Heart right ventricle (tissue), 16 donors: Measurements from ENCODE around the gene CDH7. TPM values are rescaled to one million over a fixed set of nuclear protein-coding genes. Genes with fewer than 3 reads are reported as not detected.

Experiments used
- ATAC-seq, 8 donors: fragments of 200-7000 bp; cut with Tn5 transposase; one replicate each; pipeline ENCODE4 v1.9.1; 2020; ENCODE audit warnings: mild to moderate bottlenecking in 8 of 8, moderate library complexity in 8 of 8, moderate number of reproducible peaks in 1 of 8
- DNase-seq, 2 donors: peaks; one replicate each; pipeline ENCODE4 v3.0.0-alpha.2; 2020
- H3K27ac ChIP-seq, 10 donors: fragments of 200-600 bp; sonication (generic) in 2 of 10; one replicate each; pipeline versions ENCODE4 v1.5.0 to v1.8.0; 2020 to 2022; ENCODE audit warnings: mild to moderate bottlenecking in 3 of 10
- H3K27me3 ChIP-seq, 7 donors: fragments of 200-600 bp; one replicate each; pipeline ENCODE4 v1.8.0; 2021 to 2022; ENCODE audit warnings: mild to moderate bottlenecking in 2 of 7
- H3K36me3 ChIP-seq, 9 donors: fragments of 200-600 bp; sonication (generic) in 1 of 9; one replicate each; pipeline versions ENCODE4 v1.5.0 to v1.8.0; 2020 to 2022; ENCODE audit warnings: mild to moderate bottlenecking in 2 of 9
- H3K4me1 ChIP-seq, 9 donors: fragments of 200-600 bp; sonication (generic) in 1 of 9; one replicate each; pipeline versions ENCODE4 v1.5.0 to v1.8.0; 2020 to 2022; ENCODE audit warnings: mild to moderate bottlenecking in 4 of 9
- H3K4me3 ChIP-seq, 10 donors: fragments of 200-600 bp; sonication (generic) in 2 of 10; one replicate each; pipeline versions ENCODE4 v1.5.0 to v1.8.0; 2020 to 2022; ENCODE audit warnings: mild to moderate bottlenecking in 7 of 10, moderate library complexity in 2 of 10
- H3K9me3 ChIP-seq, 11 donors: fragments of 200-600 bp in 10 of 11; sonication (generic) in 2 of 11; one replicate each; pipeline versions ENCODE4 v1.5.0 to v1.8.0; 2013 to 2022; ENCODE audit warnings: mild to moderate bottlenecking in 2 of 11, control low read depth in 1 of 11, moderate library complexity in 1 of 11
- WGBS, 2 donors: extraction: QIAGEN DNeasy Blood & Tissue Kit; methylation state at CpG; one replicate each; pipeline ENCODE4 v1.1.7; 2013; ENCODE audit warnings: inconsistent platforms in 1 of 2; 5-methylcytosine and 5-hydroxymethylcytosine counted together
- intact Hi-C, 10 donors: fragments of 100-400 bp; cut with DNase I; formaldehyde crosslinking; loops; one replicate each; pipeline versions ENCODE4 v1.11.1 to v1.14.2; 2022
- polyA plus RNA-seq, 2 donors: library from polyadenylated mRNA; stranded (reverse); fragments of 200-250 nt; gene quantifications; one replicate each; pipeline ENCODE4 v1.2.3, GENCODE V29; 2013
- total RNA-seq, 10 donors: library from RNA; stranded (reverse); fragmentation: NEBNext Ultra II Directional in 3 of 10; extraction: Animal tissue kit (Norgen Biotek cat#: 25700) in 3 of 10; gene quantifications; one replicate each; pipeline versions ENCODE4 v1.2.1 to v1.2.4, GENCODE V29; 2021 to 2023
- TF ChIP-seq, protein P1 (sequence below), 9 donors: fragments of 200-600 bp; sonication (generic) in 2 of 9; IDR thresholded peaks; one replicate each; pipeline versions ENCODE4 v1.5.0 to v1.8.0; 2021 to 2022; ENCODE audit warnings: antibody characterized with exemption in 9 of 9, mild to moderate bottlenecking in 5 of 9, moderate library complexity in 1 of 9
- donor health status: Arrhythmogenic right ventricular cardiomyopathy.
- donor health status: ischemic (EF 13 %, LVEDD 7.1; RV severe dilation, severe dysfunction).
- donor health status: healthy with polysubstance abuse.
- donor health status: DM: no; HTN: yes; CAD: no.
- donor health status: DM: no; HTN: no; CAD: no.
- donor health status: ischemic (EF 25% LVEDD 6.9; RV normal size, moderate dysfunction).
- donor health status: ischemic (EF 25% LVEDD 5.7; RV mildly dilated, moderate dysfunction).
- donor health status: healthy.
- donor health status: DM: yes; HTN: yes; CAD: no.
- donor health status: Ischemic cardiomyopathy.
- donor health status: ischemic (EF 35%, LVEDD 5.7; RV mildly dilated, moderate dysfunction).
- donor health status: nonischemic (EF 11% LVEDD 7.7; RV severe dilation, severe dysfunction).
- donor health status: DM: yes; HTN: yes; CAD: no.
- donor health status: PGD.
- donor health status: ischemic (EF 29% LVEDD 5.4; RV normal size, mild dysfunction).
- donor health status: nonischemic (EF 23%, LVEDD 6.1; RV moderate dilation, normal function).

The CDH7 gene
- total and polyA plus RNA-seq, 12 donors = not detected

DNA sequence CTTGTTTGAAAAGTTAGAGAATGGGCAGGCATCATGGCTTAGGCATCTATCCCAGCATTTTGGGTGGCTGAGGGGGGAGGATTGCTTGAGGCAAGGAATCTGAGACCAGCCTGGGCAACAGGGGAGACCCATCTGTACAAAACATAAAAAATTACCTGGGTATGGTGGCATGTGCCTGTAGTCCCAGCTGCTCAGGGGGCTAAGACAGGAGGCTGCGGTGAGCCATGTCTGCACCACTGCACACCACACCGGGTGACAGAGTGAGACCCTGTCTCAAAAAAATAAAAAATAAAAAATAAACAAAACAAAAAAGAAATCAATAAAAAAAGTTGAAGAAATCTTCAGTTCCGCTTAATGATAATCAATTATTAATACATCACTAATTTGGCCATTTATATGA lies 146.5 kb downstream of the CDH7 start:
- intact Hi-C loops = loop anchor here in 1 of 10 donors (10.0 kb wide), 1 partner anchor 58 kb away; no protein-coding TSS in a partner anchor
- ATAC-seq = no peak
- Histone ChIP-seq H3K4me3 (no peak overlapping the region), H3K9me3 (no peaks in the 10 kb centered on the region), H3K27me3 (no peaks in the 10 kb centered on the region), H3K27ac (no peak overlapping the region), H3K4me1 (no peaks in the 10 kb centered on the region), H3K36me3 (no peaks in the 10 kb centered on the region)
- WGBS, 2 donors = 89 to 94% methylated on average over 3 of the region's 3 CpGs
- TF ChIP-seq, protein P1, sequence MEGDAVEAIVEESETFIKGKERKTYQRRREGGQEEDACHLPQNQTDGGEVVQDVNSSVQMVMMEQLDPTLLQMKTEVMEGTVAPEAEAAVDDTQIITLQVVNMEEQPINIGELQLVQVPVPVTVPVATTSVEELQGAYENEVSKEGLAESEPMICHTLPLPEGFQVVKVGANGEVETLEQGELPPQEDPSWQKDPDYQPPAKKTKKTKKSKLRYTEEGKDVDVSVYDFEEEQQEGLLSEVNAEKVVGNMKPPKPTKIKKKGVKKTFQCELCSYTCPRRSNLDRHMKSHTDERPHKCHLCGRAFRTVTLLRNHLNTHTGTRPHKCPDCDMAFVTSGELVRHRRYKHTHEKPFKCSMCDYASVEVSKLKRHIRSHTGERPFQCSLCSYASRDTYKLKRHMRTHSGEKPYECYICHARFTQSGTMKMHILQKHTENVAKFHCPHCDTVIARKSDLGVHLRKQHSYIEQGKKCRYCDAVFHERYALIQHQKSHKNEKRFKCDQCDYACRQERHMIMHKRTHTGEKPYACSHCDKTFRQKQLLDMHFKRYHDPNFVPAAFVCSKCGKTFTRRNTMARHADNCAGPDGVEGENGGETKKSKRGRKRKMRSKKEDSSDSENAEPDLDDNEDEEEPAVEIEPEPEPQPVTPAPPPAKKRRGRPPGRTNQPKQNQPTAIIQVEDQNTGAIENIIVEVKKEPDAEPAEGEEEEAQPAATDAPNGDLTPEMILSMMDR (IDR thresholded peaks at IDR 0.05) = no peak
- DNase-seq = no peak

DNA sequence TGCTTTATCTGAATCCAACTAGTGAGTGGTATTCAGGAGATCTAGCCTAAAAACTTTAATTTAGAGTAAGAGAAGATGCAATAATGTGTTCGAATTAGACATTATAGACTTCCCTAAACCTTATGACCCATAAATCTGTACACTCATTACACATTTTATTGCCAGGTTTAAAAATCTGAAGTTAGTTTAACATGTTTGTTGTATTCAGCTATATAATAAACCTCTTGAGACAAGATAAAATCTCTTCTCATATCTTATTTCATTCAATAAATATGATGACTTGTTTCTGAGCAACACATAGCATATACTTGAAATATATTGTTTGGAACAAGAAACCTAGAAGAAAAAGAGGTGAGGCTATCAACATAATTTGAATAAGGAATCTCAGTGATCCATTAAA lies 150.7 kb downstream of the CDH7 start:
- H3K27ac ChIP-seq = no peak overlapping the region
- ATAC-seq = no peak
- no peaks in the 10 kb centered on the region for H3K9me3 ChIP-seq
- H3K4me3 ChIP-seq = no peak overlapping the region
- H3K36me3 ChIP-seq = no peaks in the 10 kb centered on the region
- H3K27me3 ChIP-seq = no peaks in the 10 kb centered on the region
- intact Hi-C loops = no loop called here
- WGBS, 2 donors = 75 to 77% methylated on average over 1 of the region's 1 CpG
- no peak for DNase-seq
- H3K4me1 ChIP-seq = no peaks in the 10 kb centered on the region
- TF ChIP-seq, protein P1 (IDR thresholded peaks at IDR 0.05) = no peak

DNA sequence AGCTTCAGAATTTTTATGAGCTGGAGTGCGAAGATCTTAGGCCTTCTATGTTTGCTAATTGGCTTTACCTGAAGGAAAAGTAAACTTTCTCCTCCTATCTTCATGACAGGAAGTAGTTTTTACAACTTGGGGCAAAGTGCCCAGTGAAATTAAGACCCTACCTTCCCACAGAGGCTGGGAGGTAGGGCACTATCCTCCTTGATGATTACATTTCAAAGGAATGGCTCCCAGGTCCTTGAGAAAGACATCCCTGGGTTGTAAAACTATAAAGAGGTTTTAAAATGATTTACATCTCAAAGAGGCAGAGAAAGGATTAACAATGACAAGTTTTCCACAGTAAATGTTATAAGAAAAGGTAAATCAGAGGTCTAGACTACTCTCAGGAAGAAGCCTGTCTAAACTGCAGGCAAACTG lies 155.8 kb downstream of the CDH7 start:
- H3K27me3 ChIP-seq = no peaks in the 10 kb centered on the region
- intact Hi-C loops = no loop called here
- H3K27ac ChIP-seq = no peak overlapping the region
- H3K36me3 ChIP-seq = no peaks in the 10 kb centered on the region
- H3K4me1 ChIP-seq = no peaks in the 10 kb centered on the region
- ATAC-seq = no peak
- TF ChIP-seq, protein P1 (IDR thresholded peaks at IDR 0.05) = no peak
- WGBS, 2 donors = 92 to 100% methylated on average over 1 of the region's 1 CpG
- no peak for DNase-seq
- no peaks in the 10 kb centered on the region for H3K9me3 ChIP-seq
- H3K4me3 ChIP-seq = no peak overlapping the region

DNA sequence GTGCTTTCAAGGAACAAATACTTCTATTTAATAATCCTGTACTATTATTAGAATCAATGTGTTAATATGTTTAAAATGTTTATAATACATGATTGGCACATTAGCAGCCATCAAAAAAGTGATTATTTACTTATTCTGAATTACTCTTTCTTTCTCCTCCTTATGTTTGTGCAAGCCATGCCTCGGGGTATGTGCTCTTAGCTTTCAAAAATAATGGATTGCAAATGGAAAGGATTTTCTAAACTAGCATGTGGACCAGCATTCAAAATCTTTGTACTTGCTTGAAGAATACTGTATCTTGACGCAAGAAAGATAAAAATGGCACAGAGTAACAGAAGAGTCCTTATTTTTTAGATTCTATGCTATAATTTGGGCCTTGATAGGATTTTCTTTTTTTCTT lies 156.5 kb downstream of the CDH7 start:
- Histone ChIP-seq H3K4me3 (no peak overlapping the region), H3K27me3 (no peaks in the 10 kb centered on the region), H3K36me3 (no peaks in the 10 kb centered on the region), H3K9me3 (no peaks in the 10 kb centered on the region), H3K4me1 (no peaks in the 10 kb centered on the region), H3K27ac (no peak overlapping the region)
- WGBS, 2 donors = 62 to 66% methylated on average over 2 of the region's 2 CpGs
- TF ChIP-seq, protein P1 (IDR thresholded peaks at IDR 0.05) = no peak
- DNase-seq = no peak
- intact Hi-C loops = no loop called here
- ATAC-seq = no peak
